Neural cell (in vitro differentiated cells): Measurements from ENCODE around the gene MBD3L4. TPM values are rescaled to one million over a fixed set of nuclear protein-coding genes. Genes with fewer than 3 reads are reported as not detected.
A peak's percentile ranks its signal among the peaks of the same experiment; 100 is the strongest.
"Not testable (repeated sequence)": the region's sequence is repeated elsewhere in the genome, so short reads cannot be mapped to it uniquely, and the experiment has no call there.

Experiments
- H2AFZ ChIP-seq: fragments of 200-600, 300-800 bp; sonication (generic), shearing (Covaris generic); 2 replicates; pipeline ENCODE4 v1.6.0; 2014; ENCODE audit warnings: low read depth, mild to moderate bottlenecking, antibody characterized with exemption, low read length, moderate library complexity
- H3F3A ChIP-seq: fragments of 200-600 bp; shearing (Covaris generic); 2 replicates; pipeline ENCODE4 v1.6.1; 2016; ENCODE audit warnings: mild to moderate bottlenecking, moderate library complexity, mixed read lengths, antibody characterized with exemption, low read length; ENCODE audit not compliant: insufficient read depth, poor library complexity, severe bottlenecking
- H3K27ac ChIP-seq: fragments of 200-600, 300-800 bp; sonication (generic), shearing (Covaris generic); 2 replicates; pipeline ENCODE4 v1.5.1; 2014; ENCODE audit warnings: mild to moderate bottlenecking, low read length, moderate library complexity
- H3K27me3 ChIP-seq: fragments of 300-800, 200-600 bp; sonication (generic), shearing (Covaris generic); 2 replicates; pipeline ENCODE4 v1.6.0; 2014; ENCODE audit warnings: mild to moderate bottlenecking, low read depth, low read length, moderate library complexity; ENCODE audit not compliant: insufficient read depth
- H3K36me3 ChIP-seq: fragments of 300-800, 200-600 bp; sonication (generic), shearing (Covaris generic); 2 replicates; pipeline ENCODE4 v1.5.1; 2014; ENCODE audit warnings: mild to moderate bottlenecking, antibody characterized with exemption, low read length, moderate library complexity; ENCODE audit not compliant: insufficient read depth
- H3K4me2 ChIP-seq: fragments of 300-800, 200-600 bp; sonication (generic), shearing (Covaris generic); 2 replicates; pipeline ENCODE4 v1.6.0; 2014; ENCODE audit warnings: mild to moderate bottlenecking, low read length
- H3K4me3 ChIP-seq: fragments of 300-800, 200-600 bp; sonication (generic), shearing (Covaris generic); 2 replicates; pipeline ENCODE4 v1.5.1; 2014; ENCODE audit warnings: mild to moderate bottlenecking, low read length, moderate library complexity
- H3K79me2 ChIP-seq: fragments of 200-600 bp; shearing (Covaris generic); replicated peaks from 2 replicates; pipeline ENCODE4 v1.6.0; 2014; ENCODE audit warnings: mild to moderate bottlenecking, low read length, moderate library complexity; ENCODE audit not compliant: insufficient read depth
- H3K9ac ChIP-seq: fragments of 300-800, 200-600 bp; sonication (generic), shearing (Covaris generic); 2 replicates; pipeline ENCODE4 v1.6.1; 2016; ENCODE audit warnings: mild to moderate bottlenecking, low read length, mixed read lengths
- H3K9me2 ChIP-seq: fragments of 200-600 bp; shearing (Covaris generic); 2 replicates; pipeline ENCODE4 v1.6.1; 2016; ENCODE audit warnings: mild to moderate bottlenecking, low read length, mixed read lengths; ENCODE audit not compliant: insufficient read depth
- H3K9me3 ChIP-seq: fragments of 200-600, 300-800 bp; sonication (generic), shearing (Covaris generic); 2 replicates; pipeline ENCODE4 v1.6.1; 2016; ENCODE audit warnings: mild to moderate bottlenecking, mixed run types, low read length, moderate library complexity, mixed read lengths
- H4K20me1 ChIP-seq: fragments of 200-600 bp; shearing (Covaris generic); 2 replicates; pipeline ENCODE4 v1.6.1; 2016; ENCODE audit warnings: mild to moderate bottlenecking, mixed run types; ENCODE audit not compliant: insufficient read depth
- CTCF ChIP-seq: fragments of 450-650 bp; IDR thresholded peaks from 2 replicates; pipeline ENCODE4 v1.5.1; 2014; ENCODE audit warnings: antibody characterized with exemption, mild to moderate bottlenecking, moderate library complexity; ENCODE audit not compliant: poor library complexity, severe bottlenecking
- EP300 ChIP-seq: fragments of 450-650 bp; conservative IDR thresholded peaks from 2 replicates; pipeline ENCODE4 v1.6.1; 2014; ENCODE audit warnings: antibody characterized with exemption, mild to moderate bottlenecking, moderate library complexity; ENCODE audit not compliant: poor library complexity, severe bottlenecking
- EZH2 ChIP-seq: fragments of 200-600, 300-800 bp; shearing (Covaris generic), sonication (generic); IDR thresholded peaks from 2 replicates; pipeline ENCODE4 v1.6.1; 2014; ENCODE audit warnings: antibody characterized with exemption, low read length, borderline replicate concordance, mild to moderate bottlenecking; ENCODE audit not compliant: insufficient read depth, poor library complexity, severe bottlenecking
- MXI1 ChIP-seq: fragments of 450-650 bp; conservative IDR thresholded peaks from 2 replicates; pipeline ENCODE4 v1.6.1; 2014; ENCODE audit warnings: antibody characterized with exemption, mild to moderate bottlenecking; ENCODE audit not compliant: poor library complexity, severe bottlenecking
- POLR2AphosphoS5 ChIP-seq: IDR thresholded peaks from 2 replicates; pipeline ENCODE4 v1.6.1; 2012
- RAD21 ChIP-seq: fragments of 450-650 bp; conservative IDR thresholded peaks from 2 replicates; pipeline ENCODE4 v1.6.1; 2014; ENCODE audit warnings: antibody characterized with exemption, mild to moderate bottlenecking, moderate library complexity
- REST ChIP-seq: IDR thresholded peaks from 2 replicates; pipeline ENCODE4 v1.6.1; 2012; ENCODE audit warnings: borderline replicate concordance
- SMC3 ChIP-seq: fragments of 450-650 bp; conservative IDR thresholded peaks from 2 replicates; pipeline ENCODE4 v1.6.1; 2014; ENCODE audit warnings: antibody characterized with exemption, mild to moderate bottlenecking, moderate library complexity; ENCODE audit not compliant: poor library complexity
- TAF1 ChIP-seq: IDR thresholded peaks from 2 replicates; pipeline ENCODE4 v1.6.1; 2012; ENCODE audit warnings: low read depth
- polyA plus RNA-seq: library from polyadenylated mRNA; depleted of rRNA; stranded (reverse); fragments of >200 nt; gene quantifications from 2 replicates; pipeline ENCODE4 v1.2.3, GENCODE V29; 2014

MBD3L4 gene
- polyA plus RNA-seq, 1 donor from 2014 or later, result not detected

- peak overlapping the region; percentile 98 for H3K4me3 ChIP-seq
- no peak overlapping the region for H3K27ac ChIP-seq
Measured at GRCh38 chr19:7068599-7068998, 28.6 kb upstream of the MBD3L4 start.

GRCh38 chr19:7067716-7068115 lies 27.7 kb upstream of the MBD3L4 start:
- H4K20me1 ChIP-seq, result no peaks in the 10 kb centered on the region
- peaks cover 9% of the 10 kb centered on the region for H3K79me2 ChIP-seq
- H3K9me3 ChIP-seq, result no peaks in the 10 kb centered on the region
- H3F3A ChIP-seq, result no peaks in the 10 kb centered on the region
- no peak overlapping the region for H3K4me2 ChIP-seq
- H3K27me3 ChIP-seq, result no peaks in the 10 kb centered on the region
- no peak overlapping the region for H3K4me3 ChIP-seq
- no peak overlapping the region for H3K27ac ChIP-seq
- TF ChIP-seq CTCF (no peak), SMC3 (no peak), EZH2 (no peak), RAD21 (no peak), REST (no peak), MXI1 (no peak)
- H2AFZ ChIP-seq, result no peak overlapping the region
- no peaks in the 10 kb centered on the region for H3K9me2 ChIP-seq
- no peak overlapping the region for H3K9ac ChIP-seq
- no peaks in the 10 kb centered on the region for H3K36me3 ChIP-seq

More at GRCh38 chr19:7068599-7068998, 28.6 kb upstream of the MBD3L4 start:
- Histone ChIP-seq H3K9ac (no peak overlapping the region), H3K4me2 (no peak overlapping the region), H3K27me3 (no peaks in the 10 kb centered on the region), H3K9me2 (no peaks in the 10 kb centered on the region), H2AFZ (peak overlapping the region; percentile 69), H3K79me2 (peaks cover 9% of the 10 kb centered on the region), H3K9me3 (no peaks in the 10 kb centered on the region), H3K36me3 (no peaks in the 10 kb centered on the region), H3F3A (no peaks in the 10 kb centered on the region), H4K20me1 (no peaks in the 10 kb centered on the region)
- TF ChIP-seq CTCF, result no peak
- TF ChIP-seq SMC3, result no peak
- TF ChIP-seq EZH2, result no peak
- TF ChIP-seq MXI1, result no peak
- no peak for TF ChIP-seq RAD21
- no peak for TF ChIP-seq EP300
- no peak for TF ChIP-seq REST
- TF ChIP-seq TAF1, result no peak
- TF ChIP-seq POLR2AphosphoS5, result no peak

- not testable (repeated sequence) for H3K79me2 ChIP-seq, H3K4me2 ChIP-seq, H3K9me2 ChIP-seq, H3K36me3 ChIP-seq, H3K9me3 ChIP-seq, H3K4me3 ChIP-seq, H3K9ac ChIP-seq, H3K27ac ChIP-seq, H3K27me3 ChIP-seq, H3F3A ChIP-seq, H2AFZ ChIP-seq, H4K20me1 ChIP-seq
Measured at GRCh38 chr19:7067122-7067521, 27.1 kb upstream of the MBD3L4 start.
